Gastroesophageal sphincter (tissue), 3 donors: ENCODE results near the gene RAPGEF2.

ENCODE experiments used
- POLR2A ChIP-seq, 2 donors: fragments of 450-650 bp; IDR thresholded peaks; one replicate each; pipeline ENCODE4 v1.6.1; 2017; ENCODE audit warnings: antibody characterized with exemption in 2 of 2, mild to moderate bottlenecking in 2 of 2, moderate library complexity in 1 of 2
- TF ChIP-seq, protein P1 (sequence below), 4 experiments: fragments of 200-600 bp in 2 of 4; fragments of 450-650 bp in 2 of 4; sonication (generic) in 1 of 4; IDR thresholded peaks; one replicate each; pipeline ENCODE4 v1.5.1; 2017 to 2019; ENCODE audit warnings: antibody characterized with exemption in 4 of 4, mild to moderate bottlenecking in 2 of 4, moderate library complexity in 2 of 4

DNA sequence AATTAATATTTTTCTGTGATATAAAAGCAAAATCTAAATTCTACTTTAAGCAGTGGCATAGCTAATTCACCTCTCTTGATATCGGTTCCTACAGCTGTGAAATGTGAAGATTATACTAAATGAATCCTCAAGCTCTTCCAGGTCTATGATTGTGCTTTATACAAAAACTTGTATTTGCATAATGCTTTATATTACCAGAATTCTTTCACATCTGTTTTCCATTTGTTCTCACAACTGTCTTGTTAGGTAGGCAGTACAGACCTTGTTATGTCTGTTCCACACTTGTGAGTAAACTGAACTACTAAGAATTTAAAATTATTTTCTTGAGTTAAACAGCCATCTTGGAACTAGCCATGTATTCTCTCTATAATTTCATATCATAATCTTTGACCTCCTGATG is 184.9 kb downstream of the RAPGEF2 start:
- TF ChIP-seq, protein P1, sequence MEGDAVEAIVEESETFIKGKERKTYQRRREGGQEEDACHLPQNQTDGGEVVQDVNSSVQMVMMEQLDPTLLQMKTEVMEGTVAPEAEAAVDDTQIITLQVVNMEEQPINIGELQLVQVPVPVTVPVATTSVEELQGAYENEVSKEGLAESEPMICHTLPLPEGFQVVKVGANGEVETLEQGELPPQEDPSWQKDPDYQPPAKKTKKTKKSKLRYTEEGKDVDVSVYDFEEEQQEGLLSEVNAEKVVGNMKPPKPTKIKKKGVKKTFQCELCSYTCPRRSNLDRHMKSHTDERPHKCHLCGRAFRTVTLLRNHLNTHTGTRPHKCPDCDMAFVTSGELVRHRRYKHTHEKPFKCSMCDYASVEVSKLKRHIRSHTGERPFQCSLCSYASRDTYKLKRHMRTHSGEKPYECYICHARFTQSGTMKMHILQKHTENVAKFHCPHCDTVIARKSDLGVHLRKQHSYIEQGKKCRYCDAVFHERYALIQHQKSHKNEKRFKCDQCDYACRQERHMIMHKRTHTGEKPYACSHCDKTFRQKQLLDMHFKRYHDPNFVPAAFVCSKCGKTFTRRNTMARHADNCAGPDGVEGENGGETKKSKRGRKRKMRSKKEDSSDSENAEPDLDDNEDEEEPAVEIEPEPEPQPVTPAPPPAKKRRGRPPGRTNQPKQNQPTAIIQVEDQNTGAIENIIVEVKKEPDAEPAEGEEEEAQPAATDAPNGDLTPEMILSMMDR (IDR thresholded peaks at IDR 0.05): no peak
- no peak for TF ChIP-seq POLR2A (IDR thresholded peaks at IDR 0.05)
